Measurements from ENCODE around the gene CAPRIN2. TPM values are rescaled to one million over a fixed set of nuclear protein-coding genes. Genes with fewer than 3 reads are reported as not detected.

CAPRIN2 gene
- polyA plus RNA-seq, 1 experiment, result 7.8 TPM

DNA sequence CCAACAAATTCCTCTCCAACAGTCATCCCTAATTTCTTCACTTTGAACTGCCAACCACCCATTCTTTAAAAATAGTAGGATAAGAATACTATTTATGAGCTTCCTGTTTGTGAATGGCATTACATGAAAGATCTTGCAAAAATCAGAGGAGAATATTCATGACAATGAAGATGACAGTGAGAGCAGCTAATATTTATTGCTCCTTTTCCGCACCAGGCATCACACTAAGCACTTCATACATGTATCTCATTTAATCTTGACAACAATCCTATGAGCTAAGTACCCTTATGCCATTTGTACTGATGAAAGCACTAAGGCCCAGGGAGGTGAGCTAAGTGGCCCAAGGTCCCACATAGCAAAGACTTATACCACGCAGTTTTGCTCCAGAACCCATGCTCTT is 37.3 kb upstream of the CAPRIN2 start:
- no peak overlapping the region for H3K4me3 ChIP-seq (ENCODE audit: low read depth, low read length)
- ChIA-PET POLR2A (no interaction called here), CTCF (interaction anchor here (0.8 to 4.1 kb wide), 2 partner anchors 9 to 15 kb away, joined by 3 to 13 read pairs; no protein-coding TSS in a partner anchor)
- no peaks in the 10 kb centered on the region for H3K36me3 ChIP-seq (ENCODE audit: control insufficient read depth, insufficient read depth, low read length)
- no peak for DNase-seq (ENCODE audit: low read depth)
- TF ChIP-seq, protein P1, sequence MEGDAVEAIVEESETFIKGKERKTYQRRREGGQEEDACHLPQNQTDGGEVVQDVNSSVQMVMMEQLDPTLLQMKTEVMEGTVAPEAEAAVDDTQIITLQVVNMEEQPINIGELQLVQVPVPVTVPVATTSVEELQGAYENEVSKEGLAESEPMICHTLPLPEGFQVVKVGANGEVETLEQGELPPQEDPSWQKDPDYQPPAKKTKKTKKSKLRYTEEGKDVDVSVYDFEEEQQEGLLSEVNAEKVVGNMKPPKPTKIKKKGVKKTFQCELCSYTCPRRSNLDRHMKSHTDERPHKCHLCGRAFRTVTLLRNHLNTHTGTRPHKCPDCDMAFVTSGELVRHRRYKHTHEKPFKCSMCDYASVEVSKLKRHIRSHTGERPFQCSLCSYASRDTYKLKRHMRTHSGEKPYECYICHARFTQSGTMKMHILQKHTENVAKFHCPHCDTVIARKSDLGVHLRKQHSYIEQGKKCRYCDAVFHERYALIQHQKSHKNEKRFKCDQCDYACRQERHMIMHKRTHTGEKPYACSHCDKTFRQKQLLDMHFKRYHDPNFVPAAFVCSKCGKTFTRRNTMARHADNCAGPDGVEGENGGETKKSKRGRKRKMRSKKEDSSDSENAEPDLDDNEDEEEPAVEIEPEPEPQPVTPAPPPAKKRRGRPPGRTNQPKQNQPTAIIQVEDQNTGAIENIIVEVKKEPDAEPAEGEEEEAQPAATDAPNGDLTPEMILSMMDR (IDR thresholded peaks at IDR 0.05; ENCODE audit: insufficient read depth, low read depth, low read length), result no peak
- no peaks in the 10 kb centered on the region for H3K27me3 ChIP-seq (ENCODE audit: control insufficient read depth, insufficient read depth, low read length)

DNA sequence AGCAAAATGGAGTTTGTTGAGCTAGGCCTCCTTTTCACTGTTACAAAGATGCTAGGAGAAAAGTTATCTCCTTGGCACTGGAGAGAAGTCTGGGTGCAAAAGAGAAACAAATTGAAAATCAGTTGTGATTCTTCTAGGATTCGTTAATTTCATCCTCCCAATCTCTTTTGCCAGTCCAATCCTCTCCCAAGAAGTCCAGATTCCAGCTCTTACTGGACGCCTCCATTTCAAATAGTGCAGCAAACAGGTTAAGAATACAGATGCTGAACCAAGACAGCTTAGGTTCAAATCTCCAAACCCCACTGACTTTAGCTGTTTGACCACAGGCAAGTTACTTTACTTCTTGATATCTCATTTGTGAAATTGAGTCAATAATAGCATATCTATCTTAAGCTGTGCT is 34.0 kb upstream of the CAPRIN2 start:
- Histone ChIP-seq H3K36me3 (ENCODE audit: control insufficient read depth, insufficient read depth, low read length) (no peaks in the 10 kb centered on the region), H3K27me3 (ENCODE audit: control insufficient read depth, insufficient read depth, low read length) (no peaks in the 10 kb centered on the region; the same call in 1 of the 2 replicates), H3K4me3 (ENCODE audit: low read depth, low read length) (no peak overlapping the region)
- ChIA-PET CTCF (interaction anchor here (1.1 kb wide), 1 partner anchor 16 kb away, joined by 4 read pairs; no protein-coding TSS in a partner anchor), POLR2A (no interaction called here)
- TF ChIP-seq, protein P1 (IDR thresholded peaks at IDR 0.05; ENCODE audit: insufficient read depth, low read depth, low read length), result no peak
- DNase-seq (ENCODE audit: low read depth), result no peak

DNA sequence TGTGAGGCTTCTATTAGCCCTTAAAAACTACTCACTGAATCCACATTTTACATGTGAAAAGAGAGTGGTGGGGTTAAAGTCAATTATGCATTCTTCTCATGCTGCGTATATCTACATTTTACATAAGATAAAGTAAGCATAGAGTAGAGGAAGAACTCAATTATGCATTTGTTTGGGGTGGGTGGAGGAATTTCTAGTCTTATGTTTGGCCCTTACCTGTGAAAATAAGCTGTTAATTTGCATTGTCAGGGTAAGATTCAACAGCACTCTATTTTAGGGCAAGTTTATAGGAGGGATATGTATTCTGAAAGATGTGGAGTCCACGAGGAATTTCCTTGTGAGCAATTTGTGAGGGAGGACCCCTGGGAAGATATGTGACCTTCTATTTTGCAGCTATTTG is 30.9 kb upstream of the CAPRIN2 start:
- Histone ChIP-seq H3K27me3 (ENCODE audit: control insufficient read depth, insufficient read depth, low read length) (no peaks in the 10 kb centered on the region; the same call in 1 of the 2 replicates), H3K36me3 (ENCODE audit: control insufficient read depth, insufficient read depth, low read length) (no peaks in the 10 kb centered on the region), H3K4me3 (ENCODE audit: low read depth, low read length) (no peak overlapping the region)
- CTCF ChIA-PET, result no interaction called here
- POLR2A ChIA-PET, result no interaction called here
- TF ChIP-seq, protein P1 (IDR thresholded peaks at IDR 0.05; ENCODE audit: insufficient read depth, low read depth, low read length), result no peak
- DNase-seq (ENCODE audit: low read depth), result no peak

DNA sequence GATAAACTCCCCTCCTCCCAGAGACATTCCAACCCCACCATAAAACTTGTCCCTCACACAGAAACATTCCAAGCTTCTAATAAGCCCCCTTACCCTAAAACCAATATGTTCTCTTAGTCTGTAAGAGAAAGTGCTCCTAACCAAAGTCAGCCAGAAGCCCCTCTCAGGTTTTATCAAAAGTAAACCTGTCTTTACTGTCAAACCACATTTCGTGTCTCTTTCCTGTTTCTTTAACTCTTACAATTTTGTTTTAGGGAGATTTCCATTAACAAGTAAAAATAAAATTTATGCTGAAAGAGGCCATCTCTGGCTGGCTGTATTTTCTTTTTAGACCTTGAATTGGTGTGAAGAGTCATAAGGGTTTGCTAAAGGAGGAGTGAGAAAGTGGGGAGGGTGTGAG is 29.8 kb upstream of the CAPRIN2 start:
- no peak for DNase-seq (ENCODE audit: low read depth)
- ChIA-PET POLR2A (no interaction called here), CTCF (interaction anchor here (0.6 kb wide), 1 partner anchor 9 kb away, joined by 3 read pairs; no protein-coding TSS in a partner anchor)
- Histone ChIP-seq H3K27me3 (ENCODE audit: control insufficient read depth, insufficient read depth, low read length) (no peaks in the 10 kb centered on the region; the same call in 1 of the 2 replicates), H3K36me3 (ENCODE audit: control insufficient read depth, insufficient read depth, low read length) (no peaks in the 10 kb centered on the region), H3K4me3 (ENCODE audit: low read depth, low read length) (no peak overlapping the region)
- TF ChIP-seq, protein P1 (IDR thresholded peaks at IDR 0.05; ENCODE audit: insufficient read depth, low read depth, low read length), result no peak

DNA sequence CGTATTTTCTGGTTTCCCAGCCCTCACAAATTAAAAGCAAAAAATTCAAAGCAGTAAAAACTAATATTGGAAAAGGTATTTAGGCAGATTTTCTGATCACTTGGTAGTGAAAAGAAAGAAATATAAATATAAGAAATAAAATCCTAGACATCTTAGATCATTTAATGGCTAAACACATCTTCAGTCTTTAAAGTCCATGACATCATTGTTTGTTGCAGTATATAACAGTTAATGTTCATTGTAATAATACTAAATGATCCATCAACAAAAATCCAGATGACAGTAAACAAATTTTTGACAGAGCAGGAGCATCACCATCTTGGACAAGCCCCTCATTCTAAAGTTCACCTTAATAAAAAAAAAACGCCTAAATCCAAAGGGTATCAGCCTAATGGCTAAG is 29.2 kb upstream of the CAPRIN2 start:
- no peaks in the 10 kb centered on the region for H3K36me3 ChIP-seq (ENCODE audit: control insufficient read depth, insufficient read depth, low read length)
- ChIA-PET CTCF (no interaction called here), POLR2A (no interaction called here)
- TF ChIP-seq, protein P1 (IDR thresholded peaks at IDR 0.05; ENCODE audit: insufficient read depth, low read depth, low read length), result no peak
- H3K27me3 ChIP-seq (ENCODE audit: control insufficient read depth, insufficient read depth, low read length), result peaks cover 2% of the 10 kb centered on the region
- H3K4me3 ChIP-seq (ENCODE audit: low read depth, low read length), result no peak overlapping the region
- no peak for DNase-seq (ENCODE audit: low read depth)
